Stimulated activated CD4-positive, alpha-beta T cell treated with anti-CD3 and anti-CD28 coated beads, Interleukin-1b, Interleukin-23, amount 100 ng/mL, for 4 hours (primary cell): ENCODE data around the gene SLC5A10.

ENCODE experiments used
- DNase-seq, 2 donors: peaks; one replicate each; pipeline ENCODE4 v3.0.0-alpha.2; 2020; ENCODE audit warnings: low read depth in 2 of 2

SLC5A10 gene

GRCh38 chr17:18984273-18985114 lies 32.5 kb downstream of the SLC5A10 start:
- DNase-seq, result no peak

GRCh38 chr17:18985475-18985874 lies 33.5 kb downstream of the SLC5A10 start:
- no peak for DNase-seq

GRCh38 chr17:18986541-18987229 lies 34.7 kb downstream of the SLC5A10 start:
- DNase-seq, result no peak

GRCh38 chr17:18987230-18987610 lies 35.3 kb downstream of the SLC5A10 start:
- no peak for DNase-seq

- DNase-seq, result no peak
Observed at GRCh38 chr17:18987862-18988545, 36.0 kb downstream of the SLC5A10 start.

GRCh38 chr17:18988546-18989173 lies 36.7 kb downstream of the SLC5A10 start:
- no peak for DNase-seq

GRCh38 chr17:18990331-18990730 lies 38.4 kb downstream of the SLC5A10 start:
- DNase-seq, result no peak

- no peak for DNase-seq
Observed at GRCh38 chr17:18991531-18992315, 39.8 kb downstream of the SLC5A10 start.

- no peak for DNase-seq
Observed at GRCh38 chr17:18992454-18993130, 40.6 kb downstream of the SLC5A10 start.

GRCh38 chr17:18993905-18994526 lies 42.1 kb downstream of the SLC5A10 start:
- no peak for DNase-seq

GRCh38 chr17:18994631-18995030 lies 42.7 kb downstream of the SLC5A10 start:
- DNase-seq, result no peak

- DNase-seq, result no peak
Observed at GRCh38 chr17:18995220-18995619, 43.3 kb downstream of the SLC5A10 start.

- DNase-seq, result no peak
Observed at GRCh38 chr17:18996458-18996857, 44.5 kb downstream of the SLC5A10 start.

GRCh38 chr17:18997650-18998196 lies 45.8 kb downstream of the SLC5A10 start:
- DNase-seq, result no peak

- no peak for DNase-seq
Observed at GRCh38 chr17:18999394-18999793, 47.4 kb downstream of the SLC5A10 start.

- no peak for DNase-seq
Observed at GRCh38 chr17:18999911-19000310, 47.9 kb downstream of the SLC5A10 start.

- DNase-seq, result no peak
Observed at GRCh38 chr17:19000531-19001325, 48.8 kb downstream of the SLC5A10 start.

GRCh38 chr17:19001907-19002590 lies 50.1 kb downstream of the SLC5A10 start:
- no peak for DNase-seq
